GM13976 (cell line): ENCODE data around the gene CRK.

Experiments
- DNase-seq: peaks from one replicate; pipeline ENCODE4 v3.0.0; 2012; ENCODE audit warnings: low spot score
- CTCF ChIP-seq: IDR thresholded peaks from 2 replicates; pipeline ENCODE4 v1.5.1; 2012; ENCODE audit warnings: borderline replicate concordance, mild to moderate bottlenecking; ENCODE audit not compliant: insufficient read depth; ENCODE audit errors: extremely low read depth, missing control alignments, control extremely low read depth
- in situ Hi-C: fragments of 300-500 bp; cut with MboI; formaldehyde crosslinking; loops from one replicate; pipeline ENCODE4 v1.12.0; 2022; ENCODE audit warnings: low sequenced_read_pairs, mixed read lengths, inconsistent platforms; ENCODE audit not compliant: unreplicated experiment

Gene CRK

GRCh38 chr17:1497831-1498230 is 41.8 kb upstream of the CRK start:
- in situ Hi-C loops, result no loop called here
- TF ChIP-seq CTCF, result no peak
- DNase-seq, result no peak

GRCh38 chr17:1496869-1497268 is 40.8 kb upstream of the CRK start:
- in situ Hi-C loops, result no loop called here
- no peak for TF ChIP-seq CTCF
- no peak for DNase-seq

GRCh38 chr17:1495265-1495989 is 39.4 kb upstream of the CRK start:
- in situ Hi-C loops, result no loop called here
- DNase-seq, result no peak
- no peak for TF ChIP-seq CTCF

GRCh38 chr17:1494736-1495253 is 38.8 kb upstream of the CRK start:
- in situ Hi-C loops, result no loop called here
- no peak for TF ChIP-seq CTCF
- no peak for DNase-seq

- no peak for TF ChIP-seq CTCF
- no peak for DNase-seq
- in situ Hi-C loops, result no loop called here
Observed at GRCh38 chr17:1494203-1494602, 38.2 kb upstream of the CRK start.

GRCh38 chr17:1493291-1493980 is 37.4 kb upstream of the CRK start:
- TF ChIP-seq CTCF, result no peak
- in situ Hi-C loops, result no loop called here
- DNase-seq, result no peak
